HFFc6 (cell line): ENCODE data around the gene KIF25. TPM values are rescaled to one million over a fixed set of nuclear protein-coding genes. Genes with fewer than 3 reads are reported as not detected.
"Not testable (repeated sequence)": the region's sequence is repeated elsewhere in the genome, so short reads cannot be mapped to it uniquely, and the experiment has no call there.

Source experiments
- DNase-seq: peaks from one replicate; pipeline ENCODE4 v3.0.0-alpha.2; 2018
- H3K27ac Mint-ChIP-seq: 2 replicates; pipeline ENCODE4 v1.8.0; 2020; ENCODE audit warnings: mild to moderate bottlenecking, mixed read lengths
- H3K27me3 Mint-ChIP-seq: 2 replicates; pipeline ENCODE4 v1.8.0; 2021; ENCODE audit warnings: mild to moderate bottlenecking, moderate library complexity, mixed read lengths; ENCODE audit not compliant: insufficient read depth
- H3K36me3 Mint-ChIP-seq: 2 replicates; pipeline ENCODE4 v1.8.0; 2021; ENCODE audit warnings: low read depth, mixed read lengths
- H3K4me1 Mint-ChIP-seq: 2 replicates; pipeline ENCODE4 v1.8.0; 2020; ENCODE audit warnings: low read depth, mixed read lengths
- H3K4me3 Mint-ChIP-seq: 2 replicates; pipeline ENCODE4 v1.8.0; 2020; ENCODE audit warnings: mild to moderate bottlenecking, moderate library complexity, mixed read lengths
- H3K9me3 Mint-ChIP-seq: 2 replicates; pipeline ENCODE4 v1.8.0; 2020; ENCODE audit warnings: mild to moderate bottlenecking, mixed read lengths
- total RNA-seq, 6 experiments: library from RNA; stranded (reverse); fragmentation: NEBNext Ultra II Directional; extraction: Animal tissue kit (Norgen Biotek cat#: 25700); gene quantifications; 2 replicates in 1 of 6; 3 replicates in 5 of 6; pipeline ENCODE4 v1.2.3, GENCODE V29; 2021
- TF ChIP-seq, protein P1 (sequence below): fragments of 200-600 bp; sonication (generic); IDR thresholded peaks from 2 replicates; pipeline ENCODE4 v1.5.0; 2021; ENCODE audit warnings: antibody characterized with exemption, mild to moderate bottlenecking

Gene KIF25
- total RNA-seq, 6 experiments from 2014 or later = not detected

DNA sequence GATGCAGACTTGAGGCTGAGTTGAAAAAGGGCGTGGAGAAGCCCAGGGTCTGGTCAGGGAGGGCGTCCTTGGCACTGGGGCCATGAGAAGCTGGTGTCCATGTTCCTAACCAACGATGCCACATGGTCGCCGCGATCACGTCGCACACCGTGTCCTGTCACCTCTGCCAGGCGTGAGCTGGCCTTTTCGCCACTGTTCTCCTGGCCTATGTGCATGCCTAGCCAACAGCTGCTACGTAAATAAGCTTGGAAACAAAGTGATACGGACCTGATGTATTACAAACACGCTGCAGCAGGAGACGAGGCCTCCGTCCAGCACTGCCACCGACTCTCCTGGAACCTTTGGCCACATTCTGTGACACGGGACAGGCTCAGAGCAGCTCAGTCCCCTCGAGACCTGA is 22.0 kb upstream of the KIF25 start:
- Mint-ChIP-seq H3K27me3 (peaks cover 10% of the 10 kb centered on the region), H3K9me3 (no peaks in the 10 kb centered on the region; the same call in 1 of the 2 replicates), H3K4me1 (peaks cover 6% of the 10 kb centered on the region; the same call in 1 of the 2 replicates), H3K4me3 (no peak overlapping the region), H3K27ac (no peak overlapping the region), H3K36me3 (no peaks in the 10 kb centered on the region)
- TF ChIP-seq, protein P1, sequence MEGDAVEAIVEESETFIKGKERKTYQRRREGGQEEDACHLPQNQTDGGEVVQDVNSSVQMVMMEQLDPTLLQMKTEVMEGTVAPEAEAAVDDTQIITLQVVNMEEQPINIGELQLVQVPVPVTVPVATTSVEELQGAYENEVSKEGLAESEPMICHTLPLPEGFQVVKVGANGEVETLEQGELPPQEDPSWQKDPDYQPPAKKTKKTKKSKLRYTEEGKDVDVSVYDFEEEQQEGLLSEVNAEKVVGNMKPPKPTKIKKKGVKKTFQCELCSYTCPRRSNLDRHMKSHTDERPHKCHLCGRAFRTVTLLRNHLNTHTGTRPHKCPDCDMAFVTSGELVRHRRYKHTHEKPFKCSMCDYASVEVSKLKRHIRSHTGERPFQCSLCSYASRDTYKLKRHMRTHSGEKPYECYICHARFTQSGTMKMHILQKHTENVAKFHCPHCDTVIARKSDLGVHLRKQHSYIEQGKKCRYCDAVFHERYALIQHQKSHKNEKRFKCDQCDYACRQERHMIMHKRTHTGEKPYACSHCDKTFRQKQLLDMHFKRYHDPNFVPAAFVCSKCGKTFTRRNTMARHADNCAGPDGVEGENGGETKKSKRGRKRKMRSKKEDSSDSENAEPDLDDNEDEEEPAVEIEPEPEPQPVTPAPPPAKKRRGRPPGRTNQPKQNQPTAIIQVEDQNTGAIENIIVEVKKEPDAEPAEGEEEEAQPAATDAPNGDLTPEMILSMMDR = no peak
- no peak for DNase-seq

DNA sequence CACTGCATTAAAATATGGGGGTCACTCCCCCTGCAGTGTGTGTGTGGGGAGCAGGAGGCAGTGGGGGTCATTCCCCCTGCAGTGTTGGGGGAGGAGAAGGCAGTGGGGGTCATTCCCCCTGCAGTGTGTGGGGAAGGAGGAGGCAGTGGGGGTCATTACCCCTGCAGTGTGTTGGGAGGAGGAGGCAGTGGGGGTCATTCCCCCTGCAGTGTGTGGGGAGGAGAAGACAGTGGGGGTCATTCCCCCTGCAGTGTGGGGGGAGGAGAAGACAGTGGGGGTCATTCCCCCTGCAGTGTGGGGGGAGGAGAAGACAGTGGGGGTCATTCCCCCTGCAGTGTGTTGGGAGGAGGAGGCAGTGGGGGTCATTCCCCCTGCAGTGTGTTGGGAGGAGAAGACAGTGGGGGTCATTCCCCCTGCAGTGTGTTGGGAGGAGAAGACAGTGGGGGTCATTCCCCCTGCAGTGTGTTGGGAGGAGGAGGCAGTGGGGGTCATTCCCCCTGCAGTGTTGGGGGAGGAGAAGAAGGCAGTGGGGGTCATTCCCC is 21.3 kb upstream of the KIF25 start:
- not testable (repeated sequence) for H3K4me3 Mint-ChIP-seq, DNase-seq, H3K9me3 Mint-ChIP-seq, H3K4me1 Mint-ChIP-seq, H3K27ac Mint-ChIP-seq, H3K36me3 Mint-ChIP-seq
- peaks cover 10% of the 10 kb centered on the region for H3K27me3 Mint-ChIP-seq

DNA sequence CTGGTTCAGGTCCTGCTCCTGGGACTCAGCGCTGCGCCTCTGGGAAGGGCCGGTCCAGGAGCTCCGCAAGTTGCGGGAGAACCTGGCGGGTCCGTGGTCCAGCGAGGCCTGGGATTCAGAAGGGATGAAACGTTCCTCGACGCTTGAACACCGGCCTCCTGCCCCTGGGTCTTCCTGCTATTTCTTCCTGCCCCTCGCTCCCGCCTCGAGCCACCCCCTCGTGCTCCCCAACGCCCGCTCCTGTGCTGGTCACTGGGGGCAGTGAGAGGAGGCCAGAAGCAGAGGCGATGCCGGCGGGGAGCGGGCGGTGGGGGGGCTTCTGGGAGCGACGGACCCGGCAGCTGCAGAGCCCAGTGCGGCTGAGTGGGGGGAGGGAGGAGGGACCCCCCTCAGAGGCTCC is 20.8 kb upstream of the KIF25 start:
- Mint-ChIP-seq H3K27me3 (peaks cover 10% of the 10 kb centered on the region), H3K36me3 (no peaks in the 10 kb centered on the region), H3K4me3 (no peak overlapping the region), H3K4me1 (peaks cover 6% of the 10 kb centered on the region; the same call in 1 of the 2 replicates), H3K27ac (no peak overlapping the region), H3K9me3 (no peaks in the 10 kb centered on the region; the same call in 1 of the 2 replicates)
- TF ChIP-seq, protein P1 = no peak
- DNase-seq = no peak

DNA sequence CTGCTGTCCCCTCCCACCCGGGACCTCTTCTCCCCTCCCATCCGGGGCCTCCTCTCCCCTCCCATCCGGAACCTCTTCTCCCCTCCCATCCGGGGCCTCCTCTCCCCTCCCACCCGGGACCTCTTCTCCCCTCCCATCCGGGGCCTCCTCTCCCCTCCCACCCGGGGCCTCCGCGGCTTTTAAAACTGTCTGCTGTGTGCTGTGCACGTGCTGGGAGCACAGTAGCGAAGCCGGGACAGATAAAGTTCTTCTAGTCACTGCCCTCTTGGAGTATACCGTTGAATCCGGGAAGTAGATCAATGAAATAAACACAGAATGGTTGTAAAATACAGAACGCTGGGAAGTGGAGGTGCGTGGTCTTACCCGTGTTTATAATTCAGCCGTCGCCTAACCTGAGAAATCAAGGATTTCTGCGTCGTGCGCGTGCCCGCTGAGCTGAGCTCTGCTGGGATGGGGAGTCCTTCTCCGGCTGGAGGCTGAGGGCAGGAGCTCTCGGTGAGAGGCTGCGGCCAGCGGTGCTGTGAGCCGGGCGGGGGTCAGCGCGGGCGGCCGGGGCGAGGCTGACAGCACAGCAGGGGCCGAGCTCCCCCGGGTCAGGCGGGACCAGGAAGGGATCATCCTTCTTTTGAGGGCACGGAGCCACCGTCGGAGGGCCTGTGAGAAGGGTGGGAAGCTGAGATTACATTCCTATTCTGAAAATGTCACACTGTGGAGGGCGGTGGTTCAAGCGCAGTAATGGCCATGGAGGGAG is 19.6 kb upstream of the KIF25 start:
- Mint-ChIP-seq H3K36me3 (no peaks in the 10 kb centered on the region), H3K4me1 (peaks cover 6% of the 10 kb centered on the region; the same call in 1 of the 2 replicates), H3K4me3 (no peak overlapping the region), H3K9me3 (no peaks in the 10 kb centered on the region; the same call in 1 of the 2 replicates), H3K27ac (no peak overlapping the region), H3K27me3 (peaks cover 10% of the 10 kb centered on the region)
- TF ChIP-seq, protein P1 = no peak
- DNase-seq = no peak

DNA sequence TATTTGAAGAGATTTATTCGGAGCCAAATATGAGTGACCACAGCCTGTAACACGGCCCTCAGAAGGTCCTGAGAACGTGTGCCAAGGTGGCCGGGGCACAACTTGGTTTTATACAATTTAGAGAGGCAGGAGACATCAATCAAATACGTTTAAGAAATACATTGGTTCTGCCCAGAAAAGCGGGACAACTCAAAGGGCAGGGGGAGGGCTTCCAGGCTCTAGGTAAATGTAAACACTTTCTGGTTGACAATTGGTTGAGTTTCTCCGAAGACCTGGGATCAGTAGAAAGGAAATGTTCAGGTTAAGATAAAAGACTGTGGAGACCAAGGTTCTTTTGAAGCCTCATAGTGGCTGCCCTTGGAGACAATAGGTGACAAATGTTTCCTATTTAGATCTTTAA is 18.9 kb upstream of the KIF25 start:
- no peaks in the 10 kb centered on the region; the same call in 1 of the 2 replicates for H3K9me3 Mint-ChIP-seq
- H3K4me1 Mint-ChIP-seq = peaks cover 6% of the 10 kb centered on the region; the same call in 1 of the 2 replicates
- no peaks in the 10 kb centered on the region for H3K36me3 Mint-ChIP-seq
- H3K27me3 Mint-ChIP-seq = peaks cover 10% of the 10 kb centered on the region
- H3K27ac Mint-ChIP-seq = no peak overlapping the region
- TF ChIP-seq, protein P1 = no peak
- DNase-seq = no peak
- H3K4me3 Mint-ChIP-seq = no peak overlapping the region
